K562 (cell line): ENCODE data around the gene SLAMF6. TPM values are rescaled to one million over a fixed set of nuclear protein-coding genes. Genes with fewer than 3 reads are reported as not detected.
A peak's percentile ranks its signal among the peaks of the same experiment; 100 is the strongest.

ENCODE experiments used
- CAMTA2 ChIP-seq: fragments of 250-450 bp; sonication (Bioruptor Pico); conservative IDR thresholded peaks from 2 replicates; pipeline ENCODE4 v1.5.1; 2022
- CREB1 ChIP-seq, 2 experiments: sonication (generic) in 1 of 2; formaldehyde crosslinking in 1 of 2; IDR thresholded peaks; 2 replicates each; pipeline versions ENCODE4 v1.6.1 to v1.8.0; 2012 to 2022; ENCODE audit warnings: inconsistent platforms in 1 of 2, mild to moderate bottlenecking in 1 of 2, missing genetic modification reagents in 1 of 2, moderate library complexity in 1 of 2
- GABPA ChIP-seq: fragments of 200-800 bp; sonication (Bioruptor generic); conservative IDR thresholded peaks from 2 replicates; pipeline ENCODE4 v1.6.1; 2016; ENCODE audit warnings: low read depth, missing genetic modification characterization, missing compliant biosample characterization
- MAFG ChIP-seq: fragments of 450-650 bp; conservative IDR thresholded peaks from 2 replicates; pipeline ENCODE4 v1.6.1; 2016; ENCODE audit warnings: missing genetic modification characterization, missing compliant biosample characterization
- MTA3 ChIP-seq: fragments of 450-650 bp; formaldehyde crosslinking; IDR thresholded peaks from 2 replicates; pipeline ENCODE4 v1.6.1; 2017; ENCODE audit warnings: mild to moderate bottlenecking, borderline replicate concordance
- MYC ChIP-seq, 2 experiments: fragments of 250-450 bp in 1 of 2; sonication (Bioruptor Pico) in 1 of 2; IDR thresholded peaks; 2 replicates each; pipeline versions ENCODE4 v1.5.1 to v1.6.1; 2012 to 2021; ENCODE audit warnings: low read depth in 2 of 2, borderline replicate concordance in 1 of 2, improper control_type of control experiment in 1 of 2, low read length in 1 of 2, mild to moderate bottlenecking in 1 of 2, moderate library complexity in 1 of 2
- RFX5 ChIP-seq: IDR thresholded peaks from 2 replicates; pipeline ENCODE4 v1.6.1; 2011; ENCODE audit warnings: low read depth, mild to moderate bottlenecking, improper control_type of control experiment, low read length
- TEAD4 ChIP-seq, 2 experiments: sonication (generic) in 1 of 2; formaldehyde crosslinking in 1 of 2; IDR thresholded peaks; 2 replicates each; pipeline versions ENCODE4 v1.6.1 to v1.8.0; 2012 to 2022; ENCODE audit warnings: borderline replicate concordance in 1 of 2, inconsistent platforms in 1 of 2, low read length in 1 of 2, mild to moderate bottlenecking in 1 of 2, missing genetic modification reagents in 1 of 2
- ZNF184 ChIP-seq: sonication (generic); formaldehyde crosslinking; IDR thresholded peaks from 2 replicates; pipeline ENCODE4 v1.5.0; 2020; ENCODE audit warnings: missing genetic modification reagents
- ZNF507 ChIP-seq: conservative IDR thresholded peaks from 2 replicates; pipeline ENCODE4 v1.6.1; 2017; ENCODE audit warnings: missing genetic modification characterization, missing compliant biosample characterization
- ZNF551 ChIP-seq: fragments of 250-450 bp; sonication (Bioruptor Pico); IDR thresholded peaks from 2 replicates; pipeline ENCODE4 v1.5.0; 2021; ENCODE audit warnings: mild to moderate bottlenecking, moderate library complexity
- ZNF589 ChIP-seq: fragments of 200-800 bp; sonication (Bioruptor generic); IDR thresholded peaks from 2 replicates; pipeline ENCODE4 v1.6.1; 2016; ENCODE audit warnings: low read depth, missing genetic modification characterization, missing compliant biosample characterization
- polyA plus RNA-seq, 8 experiments: library from polyadenylated mRNA; depleted of rRNA in 4 of 8; stranded (reverse) in 5 of 8; unstranded in 3 of 8; fragments of >200 nt; fragmentation: Nextera tagmentation in 2 of 8; fragmentation: Illumina TruSeq in 1 of 8; extraction: Ambion mirVana in 2 of 8; extraction: Trizol in 1 of 8; gene quantifications; 2 replicates each; pipeline versions ENCODE4 v1.2.1 to v1.2.3, GENCODE V29; 2011 to 2014; ENCODE audit warnings: inconsistent platforms in 1 of 8, missing spikeins in 1 of 8
- total RNA-seq, 7 experiments: library from RNA; depleted of rRNA in 6 of 7; stranded (reverse); fragments of >200 nt in 6 of 7; fragmentation: Illumina TruSeq in 2 of 7; extraction: Trizol in 2 of 7; gene quantifications; 2 replicates each; pipeline versions ENCODE4 v1.2.1 to v1.2.3, GENCODE V29; 2011 to 2021; ENCODE audit warnings: low replicate concordance in 1 of 7
- TF ChIP-seq, protein P1 (sequence below): fragments of 450-650 bp; IDR thresholded peaks from 2 replicates; pipeline ENCODE4 v1.6.1; 2016; ENCODE audit warnings: low read depth
- TF ChIP-seq, protein P2 (sequence below): fragments of 450-650 bp; IDR thresholded peaks from 2 replicates; pipeline ENCODE4 v1.6.1; 2014; ENCODE audit warnings: low read depth, mild to moderate bottlenecking, moderate library complexity, borderline replicate concordance
- TF ChIP-seq, protein P3 (sequence below): IDR thresholded peaks from 2 replicates; pipeline ENCODE4 v1.6.1; 2012; ENCODE audit warnings: low read depth, low read length, improper control_type of control experiment, borderline replicate concordance

The SLAMF6 gene
- total and polyA plus RNA-seq, 9 of the 15 experiments (the other 6 are each of a cell fraction or from before 2014, with no cell fraction given): 0.56 to 4.8 (median 1.1) TPM

DNA sequence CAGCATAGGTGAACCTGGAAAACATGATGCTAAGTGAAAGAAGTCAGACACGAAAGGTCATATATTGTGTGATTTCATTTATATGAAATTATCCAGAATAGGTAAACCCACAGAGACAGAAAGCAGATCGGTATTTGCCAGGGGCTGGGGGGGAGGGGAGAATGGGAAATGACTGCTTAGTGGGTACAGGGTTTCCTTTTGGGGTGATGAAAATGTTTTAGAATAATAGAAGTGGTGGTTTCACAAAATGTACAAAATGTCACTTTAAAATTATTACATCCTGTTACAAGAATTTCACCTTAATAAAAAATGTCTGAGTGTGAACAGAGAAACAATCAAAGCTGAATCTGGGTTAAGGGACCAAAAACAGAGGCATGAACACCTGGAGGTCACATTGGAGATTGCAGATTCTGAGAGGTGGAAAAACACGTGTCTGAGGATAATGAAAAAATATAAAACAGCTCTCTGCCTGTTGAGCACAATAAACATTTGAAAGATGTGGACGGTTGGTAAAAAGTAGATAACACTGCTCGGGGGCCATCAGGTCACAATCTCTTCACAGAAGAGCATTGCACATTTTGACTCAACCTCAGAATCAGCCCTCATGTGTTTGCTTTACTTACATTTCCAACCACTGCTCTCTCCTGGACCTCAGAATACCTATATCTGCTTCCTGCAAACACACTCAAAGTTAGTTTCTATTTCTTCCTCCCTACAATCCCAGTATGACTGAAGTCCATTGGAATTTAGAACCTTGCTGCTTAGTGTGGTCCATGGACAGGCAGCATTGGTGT lies 3.2 kb downstream of the SLAMF6 start (continued):
- TF ChIP-seq, protein P1, sequence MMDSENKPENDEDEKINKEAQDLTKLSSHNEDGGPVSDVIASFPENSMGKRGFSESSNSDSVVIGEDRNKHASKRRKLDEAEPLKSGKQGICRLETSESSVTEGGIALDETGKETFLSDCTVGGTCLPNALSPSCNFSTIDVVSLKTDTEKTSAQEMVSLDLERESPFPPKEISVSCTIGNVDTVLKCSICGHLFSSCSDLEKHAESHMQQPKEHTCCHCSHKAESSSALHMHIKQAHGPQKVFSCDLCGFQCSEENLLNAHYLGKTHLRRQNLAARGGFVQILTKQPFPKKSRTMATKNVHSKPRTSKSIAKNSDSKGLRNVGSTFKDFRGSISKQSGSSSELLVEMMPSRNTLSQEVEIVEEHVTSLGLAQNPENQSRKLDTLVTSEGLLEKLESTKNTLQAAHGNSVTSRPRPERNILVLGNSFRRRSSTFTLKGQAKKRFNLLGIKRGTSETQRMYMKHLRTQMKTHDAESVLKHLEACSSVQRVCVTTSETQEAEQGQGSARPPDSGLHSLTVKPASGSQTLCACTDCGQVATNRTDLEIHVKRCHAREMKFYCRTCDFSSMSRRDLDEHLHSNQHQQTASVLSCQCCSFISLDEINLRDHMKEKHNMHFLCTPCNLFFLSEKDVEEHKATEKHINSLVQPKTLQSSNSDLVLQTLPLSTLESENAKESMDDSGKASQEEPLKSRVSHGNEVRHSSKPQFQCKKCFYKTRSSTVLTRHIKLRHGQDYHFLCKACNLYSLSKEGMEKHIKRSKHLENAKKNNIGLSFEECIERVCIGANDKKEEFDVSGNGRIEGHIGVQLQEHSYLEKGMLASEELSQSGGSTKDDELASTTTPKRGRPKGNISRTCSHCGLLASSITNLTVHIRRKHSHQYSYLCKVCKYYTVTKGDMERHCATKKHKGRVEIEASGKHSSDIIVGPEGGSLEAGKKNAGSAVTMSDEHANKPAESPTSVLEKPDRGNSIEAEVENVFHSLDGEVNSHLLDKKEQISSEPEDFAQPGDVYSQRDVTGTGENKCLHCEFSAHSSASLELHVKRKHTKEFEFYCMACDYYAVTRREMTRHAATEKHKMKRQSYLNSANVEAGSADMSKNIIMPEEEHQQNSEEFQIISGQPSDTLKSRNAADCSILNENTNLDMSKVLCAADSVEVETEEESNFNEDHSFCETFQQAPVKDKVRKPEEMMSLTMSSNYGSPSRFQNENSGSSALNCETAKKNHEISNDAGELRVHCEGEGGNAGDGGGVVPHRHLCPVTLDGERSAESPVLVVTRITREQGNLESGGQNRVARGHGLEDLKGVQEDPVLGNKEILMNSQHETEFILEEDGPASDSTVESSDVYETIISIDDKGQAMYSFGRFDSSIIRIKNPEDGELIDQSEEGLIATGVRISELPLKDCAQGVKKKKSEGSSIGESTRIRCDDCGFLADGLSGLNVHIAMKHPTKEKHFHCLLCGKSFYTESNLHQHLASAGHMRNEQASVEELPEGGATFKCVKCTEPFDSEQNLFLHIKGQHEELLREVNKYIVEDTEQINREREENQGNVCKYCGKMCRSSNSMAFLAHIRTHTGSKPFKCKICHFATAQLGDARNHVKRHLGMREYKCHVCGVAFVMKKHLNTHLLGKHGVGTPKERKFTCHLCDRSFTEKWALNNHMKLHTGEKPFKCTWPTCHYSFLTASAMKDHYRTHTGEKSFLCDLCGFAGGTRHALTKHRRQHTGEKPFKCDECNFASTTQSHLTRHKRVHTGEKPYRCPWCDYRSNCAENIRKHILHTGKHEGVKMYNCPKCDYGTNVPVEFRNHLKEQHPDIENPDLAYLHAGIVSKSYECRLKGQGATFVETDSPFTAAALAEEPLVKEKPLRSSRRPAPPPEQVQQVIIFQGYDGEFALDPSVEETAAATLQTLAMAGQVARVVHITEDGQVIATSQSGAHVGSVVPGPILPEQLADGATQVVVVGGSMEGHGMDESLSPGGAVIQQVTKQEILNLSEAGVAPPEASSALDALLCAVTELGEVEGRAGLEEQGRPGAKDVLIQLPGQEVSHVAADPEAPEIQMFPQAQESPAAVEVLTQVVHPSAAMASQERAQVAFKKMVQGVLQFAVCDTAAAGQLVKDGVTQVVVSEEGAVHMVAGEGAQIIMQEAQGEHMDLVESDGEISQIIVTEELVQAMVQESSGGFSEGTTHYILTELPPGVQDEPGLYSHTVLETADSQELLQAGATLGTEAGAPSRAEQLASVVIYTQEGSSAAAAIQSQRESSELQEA: no peak
- TF ChIP-seq, protein P2, sequence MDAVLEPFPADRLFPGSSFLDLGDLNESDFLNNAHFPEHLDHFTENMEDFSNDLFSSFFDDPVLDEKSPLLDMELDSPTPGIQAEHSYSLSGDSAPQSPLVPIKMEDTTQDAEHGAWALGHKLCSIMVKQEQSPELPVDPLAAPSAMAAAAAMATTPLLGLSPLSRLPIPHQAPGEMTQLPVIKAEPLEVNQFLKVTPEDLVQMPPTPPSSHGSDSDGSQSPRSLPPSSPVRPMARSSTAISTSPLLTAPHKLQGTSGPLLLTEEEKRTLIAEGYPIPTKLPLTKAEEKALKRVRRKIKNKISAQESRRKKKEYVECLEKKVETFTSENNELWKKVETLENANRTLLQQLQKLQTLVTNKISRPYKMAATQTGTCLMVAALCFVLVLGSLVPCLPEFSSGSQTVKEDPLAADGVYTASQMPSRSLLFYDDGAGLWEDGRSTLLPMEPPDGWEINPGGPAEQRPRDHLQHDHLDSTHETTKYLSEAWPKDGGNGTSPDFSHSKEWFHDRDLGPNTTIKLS: no peak
- TF ChIP-seq MTA3 (no peak), GABPA (tag) (no peak), ZNF184 (CRISPR knock-in tag) (no peak), ZNF507 (tag) (no peak), MAFG (tag) (no peak), ZNF551 (CRISPR knock-in tag) (no peak), MYC (IDR thresholded peaks at IDR 0.05; ENCODE audit: low read depth, low read length) (peak; percentile 66; the same call in 1 of the 2 replicates), MYC (CRISPR knock-in tag; IDR thresholded peaks at IDR 0.05; ENCODE audit: borderline replicate concordance, low read depth) (no peak), TEAD4 (IDR thresholded peaks at IDR 0.05; ENCODE audit: low read length) (peak; percentile 63; the same call in 1 of the 2 replicates), TEAD4 (CRISPR knock-in tag; IDR thresholded peaks at IDR 0.05; ENCODE audit: borderline replicate concordance) (no peak), RFX5 (no peak), CAMTA2 (CRISPR knock-in tag) (no peak), ZNF589 (CRISPR knock-in tag) (no peak), CREB1 (IDR thresholded peaks at IDR 0.05) (no peak), CREB1 (CRISPR knock-in tag; IDR thresholded peaks at IDR 0.05) (no peak)
- TF ChIP-seq, protein P3, sequence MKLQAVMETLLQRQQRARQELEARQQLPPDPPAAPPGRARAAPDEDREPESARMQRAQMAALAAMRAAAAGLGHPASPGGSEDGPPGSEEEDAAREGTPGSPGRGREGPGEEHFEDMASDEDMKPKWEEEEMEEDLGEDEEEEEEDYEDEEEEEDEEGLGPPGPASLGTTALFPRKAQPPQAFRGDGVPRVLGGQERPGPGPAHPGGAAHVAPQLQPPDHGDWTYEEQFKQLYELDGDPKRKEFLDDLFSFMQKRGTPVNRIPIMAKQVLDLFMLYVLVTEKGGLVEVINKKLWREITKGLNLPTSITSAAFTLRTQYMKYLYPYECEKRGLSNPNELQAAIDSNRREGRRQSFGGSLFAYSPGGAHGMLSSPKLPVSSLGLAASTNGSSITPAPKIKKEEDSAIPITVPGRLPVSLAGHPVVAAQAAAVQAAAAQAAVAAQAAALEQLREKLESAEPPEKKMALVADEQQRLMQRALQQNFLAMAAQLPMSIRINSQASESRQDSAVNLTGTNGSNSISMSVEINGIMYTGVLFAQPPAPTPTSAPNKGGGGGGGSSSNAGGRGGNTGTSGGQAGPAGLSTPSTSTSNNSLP: no peak
